Neural progenitor cell (in vitro differentiated cells): ENCODE measurements around the gene CAPN10. TPM values are rescaled to one million over a fixed set of nuclear protein-coding genes. Genes with fewer than 3 reads are reported as not detected.

Source experiments
- DNase-seq: peaks from one replicate; pipeline ENCODE4 v3.0.0-alpha.2; 2016; ENCODE audit warnings: low spot score
- H2AFZ ChIP-seq: fragments of 200-600 bp; sonication (generic); replicated peaks from 2 replicates; pipeline ENCODE4 v1.6.1; 2016; ENCODE audit warnings: antibody characterized with exemption
- H3F3A ChIP-seq: fragments of 200-600 bp; sonication (generic); 2 replicates; pipeline ENCODE4 v1.6.1; 2016; ENCODE audit warnings: antibody characterized with exemption, low read depth
- H3K27ac ChIP-seq: fragments of 200-600 bp; sonication (generic); 2 replicates; pipeline ENCODE4 v1.5.1; 2016; ENCODE audit warnings: mild to moderate bottlenecking
- H3K27me3 ChIP-seq: fragments of 200-600 bp; sonication (generic); 2 replicates; pipeline ENCODE4 v1.6.1; 2016; ENCODE audit warnings: mild to moderate bottlenecking, moderate library complexity
- H3K36me3 ChIP-seq: fragments of 200-600 bp; sonication (generic); 2 replicates; pipeline ENCODE4 v1.5.1; 2016
- H3K4me1 ChIP-seq: fragments of 200-600 bp; sonication (generic); 2 replicates; pipeline ENCODE4 v1.6.1; 2016; ENCODE audit warnings: mixed run types
- H3K4me2 ChIP-seq: fragments of 200-600 bp; sonication (generic); 2 replicates; pipeline ENCODE4 v1.6.1; 2016
- H3K4me3 ChIP-seq: fragments of 200-600 bp; sonication (generic); 2 replicates; pipeline ENCODE4 v1.5.1; 2016
- H3K79me2 ChIP-seq: fragments of 200-600 bp; sonication (generic); 2 replicates; pipeline ENCODE4 v1.6.1; 2016; ENCODE audit warnings: low read depth
- H3K9ac ChIP-seq: fragments of 200-600 bp; sonication (generic); 2 replicates; pipeline ENCODE4 v1.6.1; 2016
- H3K9me3 ChIP-seq: fragments of 200-600 bp; sonication (generic); 2 replicates; pipeline ENCODE4 v1.5.1; 2016; ENCODE audit warnings: low read depth
- H4K20me1 ChIP-seq: fragments of 200-600 bp; sonication (generic); 2 replicates; pipeline ENCODE4 v1.6.1; 2016; ENCODE audit warnings: low read depth
- H3K27ac Mint-ChIP-seq: 3 replicates; pipeline ENCODE4 v1.8.0; 2021; ENCODE audit warnings: mixed read lengths
- H3K27me3 Mint-ChIP-seq: 2 replicates; pipeline ENCODE4 v1.8.0; 2022; ENCODE audit warnings: low read depth, mild to moderate bottlenecking, inconsistent platforms, moderate library complexity, mixed read lengths; ENCODE audit not compliant: insufficient read depth
- H3K36me3 Mint-ChIP-seq: 3 replicates; pipeline ENCODE4 v1.8.0; 2021; ENCODE audit warnings: mixed read lengths
- H3K4me1 Mint-ChIP-seq: 3 replicates; pipeline ENCODE4 v1.8.0; 2021; ENCODE audit warnings: mixed read lengths
- H3K4me3 Mint-ChIP-seq: 3 replicates; pipeline ENCODE4 v1.8.0; 2021; ENCODE audit warnings: mild to moderate bottlenecking, moderate library complexity, mixed read lengths
- H3K9me3 Mint-ChIP-seq: 3 replicates; pipeline ENCODE4 v1.8.0; 2020; ENCODE audit warnings: mixed read lengths
- EZH2 ChIP-seq: fragments of 200-600 bp; sonication (generic); IDR thresholded peaks from 2 replicates; pipeline ENCODE4 v1.6.1; 2017; ENCODE audit warnings: antibody characterized with exemption, mild to moderate bottlenecking, moderate library complexity
- EZH2phosphoT487 ChIP-seq: fragments of 200-600 bp; sonication (generic); IDR thresholded peaks from 2 replicates; pipeline ENCODE4 v1.6.1; 2017; ENCODE audit warnings: antibody characterized with exemption
- total RNA-seq: library from RNA; depleted of rRNA; stranded (reverse); fragments of >200 nt; gene quantifications from 2 replicates; pipeline ENCODE4 v1.2.3, GENCODE V29; 2015; ENCODE audit warnings: low replicate concordance
- TF ChIP-seq, protein P1 (sequence below): fragments of 200-600 bp; sonication (generic); IDR thresholded peaks from 2 replicates; pipeline ENCODE4 v1.5.1; 2017; ENCODE audit warnings: antibody characterized with exemption, mild to moderate bottlenecking

CAPN10 gene
- total RNA-seq, 1 donor from 2014 or later: 16.1 TPM

DNA sequence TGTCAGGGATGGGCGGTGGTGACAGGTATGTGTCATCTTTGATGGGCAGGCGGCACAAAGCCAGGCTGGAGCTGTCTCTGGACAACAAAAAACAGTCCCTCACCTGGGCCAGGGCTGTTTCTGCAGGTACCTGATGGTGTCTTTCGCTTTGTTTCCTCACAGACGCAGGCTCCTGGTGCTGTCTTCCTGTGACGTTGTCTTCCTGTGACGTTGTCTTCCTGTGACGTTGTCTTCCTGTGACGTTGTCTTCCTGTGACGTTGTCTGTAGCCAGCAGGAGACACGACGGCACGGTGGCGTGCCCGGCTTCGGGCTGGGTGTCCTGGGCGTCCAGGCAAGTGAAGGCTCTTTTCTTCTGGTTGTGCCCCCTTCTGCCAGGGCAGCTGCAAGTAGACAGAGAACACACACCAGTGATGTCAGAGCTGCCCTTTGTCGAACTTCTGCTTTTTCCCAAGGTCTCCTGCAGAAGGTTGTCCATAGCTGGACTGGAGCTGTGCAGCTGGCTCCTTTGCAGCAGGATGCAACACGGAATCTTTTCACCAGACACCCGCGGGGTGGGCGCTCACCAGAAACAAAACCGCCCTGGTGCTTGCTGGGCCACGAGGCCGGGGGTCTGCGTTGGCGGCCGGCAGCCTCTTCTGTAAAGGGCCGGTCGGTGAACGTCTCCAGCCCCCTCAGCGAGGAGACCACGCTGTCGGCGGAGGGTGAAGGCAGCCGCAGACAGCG is 59.8 kb downstream of the CAPN10 start:
- Mint-ChIP-seq H3K27me3 (peaks cover 11% of the 10 kb centered on the region), H3K4me3 (no peak overlapping the region), H3K27ac (no peak overlapping the region), H3K9me3 (peaks cover 6% of the 10 kb centered on the region), H3K36me3 (no peaks in the 10 kb centered on the region), H3K4me1 (peaks cover 29% of the 10 kb centered on the region)
- DNase-seq: no peak
- Histone ChIP-seq H3K36me3 (no peaks in the 10 kb centered on the region), H3K79me2 (no peaks in the 10 kb centered on the region), H3K27me3 (peaks cover 8% of the 10 kb centered on the region), H4K20me1 (no peaks in the 10 kb centered on the region), H3K4me3 (no peak overlapping the region), H2AFZ (no peak overlapping the region), H3K9ac (no peak overlapping the region), H3K9me3 (no peaks in the 10 kb centered on the region), H3F3A (no peaks in the 10 kb centered on the region), H3K27ac (no peak overlapping the region), H3K4me2 (no peak overlapping the region), H3K4me1 (peaks cover 21% of the 10 kb centered on the region)
- TF ChIP-seq, protein P1, sequence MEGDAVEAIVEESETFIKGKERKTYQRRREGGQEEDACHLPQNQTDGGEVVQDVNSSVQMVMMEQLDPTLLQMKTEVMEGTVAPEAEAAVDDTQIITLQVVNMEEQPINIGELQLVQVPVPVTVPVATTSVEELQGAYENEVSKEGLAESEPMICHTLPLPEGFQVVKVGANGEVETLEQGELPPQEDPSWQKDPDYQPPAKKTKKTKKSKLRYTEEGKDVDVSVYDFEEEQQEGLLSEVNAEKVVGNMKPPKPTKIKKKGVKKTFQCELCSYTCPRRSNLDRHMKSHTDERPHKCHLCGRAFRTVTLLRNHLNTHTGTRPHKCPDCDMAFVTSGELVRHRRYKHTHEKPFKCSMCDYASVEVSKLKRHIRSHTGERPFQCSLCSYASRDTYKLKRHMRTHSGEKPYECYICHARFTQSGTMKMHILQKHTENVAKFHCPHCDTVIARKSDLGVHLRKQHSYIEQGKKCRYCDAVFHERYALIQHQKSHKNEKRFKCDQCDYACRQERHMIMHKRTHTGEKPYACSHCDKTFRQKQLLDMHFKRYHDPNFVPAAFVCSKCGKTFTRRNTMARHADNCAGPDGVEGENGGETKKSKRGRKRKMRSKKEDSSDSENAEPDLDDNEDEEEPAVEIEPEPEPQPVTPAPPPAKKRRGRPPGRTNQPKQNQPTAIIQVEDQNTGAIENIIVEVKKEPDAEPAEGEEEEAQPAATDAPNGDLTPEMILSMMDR: no peak
- TF ChIP-seq EZH2phosphoT487 (no peak), EZH2 (no peak)

GRCh38 chr2:240646900-240647502 is 60.5 kb downstream of the CAPN10 start:
- no peak for DNase-seq
- peaks cover 11% of the 10 kb centered on the region for H3K27me3 Mint-ChIP-seq
- no peak overlapping the region for H3K4me2 ChIP-seq

GRCh38 chr2:240647503-240648154 is 61.1 kb downstream of the CAPN10 start:
- H3K4me1 ChIP-seq: peaks cover 21% of the 10 kb centered on the region
- Mint-ChIP-seq H3K36me3 (no peaks in the 10 kb centered on the region), H3K4me3 (no peak overlapping the region), H3K4me1 (peaks cover 29% of the 10 kb centered on the region), H3K27ac (no peak overlapping the region), H3K27me3 (peaks cover 14% of the 10 kb centered on the region), H3K9me3 (peaks cover 6% of the 10 kb centered on the region)
- no peaks in the 10 kb centered on the region for H3K9me3 ChIP-seq
- no peaks in the 10 kb centered on the region for H4K20me1 ChIP-seq
- no peak overlapping the region for H3K4me3 ChIP-seq
- no peaks in the 10 kb centered on the region for H3K79me2 ChIP-seq
- H3K27me3 ChIP-seq: peaks cover 8% of the 10 kb centered on the region
- H3K9ac ChIP-seq: no peak overlapping the region
- TF ChIP-seq, protein P1: no peak
- TF ChIP-seq EZH2phosphoT487: no peak
- TF ChIP-seq EZH2: no peak
- H3K27ac ChIP-seq: no peak overlapping the region
- no peaks in the 10 kb centered on the region for H3F3A ChIP-seq
- no peaks in the 10 kb centered on the region for H3K36me3 ChIP-seq
- no peak overlapping the region for H3K4me2 ChIP-seq
- peak; percentile 22 for DNase-seq
- H2AFZ ChIP-seq: no peak overlapping the region

More at GRCh38 chr2:240646900-240647502, 60.5 kb downstream of the CAPN10 start:
- no peaks in the 10 kb centered on the region for H3K36me3 ChIP-seq
- peaks cover 21% of the 10 kb centered on the region for H3K4me1 ChIP-seq
- H2AFZ ChIP-seq: no peak overlapping the region
- Mint-ChIP-seq H3K36me3 (no peaks in the 10 kb centered on the region), H3K4me3 (no peak overlapping the region), H3K4me1 (peaks cover 29% of the 10 kb centered on the region), H3K9me3 (peaks cover 6% of the 10 kb centered on the region), H3K27ac (no peak overlapping the region)
- no peak overlapping the region for H3K27ac ChIP-seq
- no peaks in the 10 kb centered on the region for H3K9me3 ChIP-seq
- H3K79me2 ChIP-seq: no peaks in the 10 kb centered on the region
- no peaks in the 10 kb centered on the region for H4K20me1 ChIP-seq
- no peak overlapping the region for H3K9ac ChIP-seq
- no peaks in the 10 kb centered on the region for H3F3A ChIP-seq
- H3K4me3 ChIP-seq: no peak overlapping the region
- H3K27me3 ChIP-seq: peaks cover 8% of the 10 kb centered on the region
- TF ChIP-seq, protein P1: no peak
- no peak for TF ChIP-seq EZH2
- TF ChIP-seq EZH2phosphoT487: no peak
